Neural cell (in vitro differentiated cells): Measurements from ENCODE around the gene PLA2G2F. TPM values are rescaled to one million over a fixed set of nuclear protein-coding genes. Genes with fewer than 3 reads are reported as not detected.

Source experiments
- H2AFZ ChIP-seq: fragments of 200-600, 300-800 bp; sonication (generic), shearing (Covaris generic); 2 replicates; pipeline ENCODE4 v1.6.0; 2014; ENCODE audit warnings: low read depth, mild to moderate bottlenecking, antibody characterized with exemption, low read length, moderate library complexity
- H3F3A ChIP-seq: fragments of 200-600 bp; shearing (Covaris generic); 2 replicates; pipeline ENCODE4 v1.6.1; 2016; ENCODE audit warnings: mild to moderate bottlenecking, moderate library complexity, mixed read lengths, antibody characterized with exemption, low read length; ENCODE audit not compliant: insufficient read depth, poor library complexity, severe bottlenecking
- H3K27ac ChIP-seq: fragments of 200-600, 300-800 bp; sonication (generic), shearing (Covaris generic); 2 replicates; pipeline ENCODE4 v1.5.1; 2014; ENCODE audit warnings: mild to moderate bottlenecking, low read length, moderate library complexity
- H3K27me3 ChIP-seq: fragments of 300-800, 200-600 bp; sonication (generic), shearing (Covaris generic); 2 replicates; pipeline ENCODE4 v1.6.0; 2014; ENCODE audit warnings: mild to moderate bottlenecking, low read depth, low read length, moderate library complexity; ENCODE audit not compliant: insufficient read depth
- H3K36me3 ChIP-seq: fragments of 300-800, 200-600 bp; sonication (generic), shearing (Covaris generic); 2 replicates; pipeline ENCODE4 v1.5.1; 2014; ENCODE audit warnings: mild to moderate bottlenecking, antibody characterized with exemption, low read length, moderate library complexity; ENCODE audit not compliant: insufficient read depth
- H3K4me2 ChIP-seq: fragments of 300-800, 200-600 bp; sonication (generic), shearing (Covaris generic); 2 replicates; pipeline ENCODE4 v1.6.0; 2014; ENCODE audit warnings: mild to moderate bottlenecking, low read length
- H3K4me3 ChIP-seq: fragments of 300-800, 200-600 bp; sonication (generic), shearing (Covaris generic); 2 replicates; pipeline ENCODE4 v1.5.1; 2014; ENCODE audit warnings: mild to moderate bottlenecking, low read length, moderate library complexity
- H3K79me2 ChIP-seq: fragments of 200-600 bp; shearing (Covaris generic); replicated peaks from 2 replicates; pipeline ENCODE4 v1.6.0; 2014; ENCODE audit warnings: mild to moderate bottlenecking, low read length, moderate library complexity; ENCODE audit not compliant: insufficient read depth
- H3K9ac ChIP-seq: fragments of 300-800, 200-600 bp; sonication (generic), shearing (Covaris generic); 2 replicates; pipeline ENCODE4 v1.6.1; 2016; ENCODE audit warnings: mild to moderate bottlenecking, low read length, mixed read lengths
- H3K9me2 ChIP-seq: fragments of 200-600 bp; shearing (Covaris generic); 2 replicates; pipeline ENCODE4 v1.6.1; 2016; ENCODE audit warnings: mild to moderate bottlenecking, low read length, mixed read lengths; ENCODE audit not compliant: insufficient read depth
- H3K9me3 ChIP-seq: fragments of 200-600, 300-800 bp; sonication (generic), shearing (Covaris generic); 2 replicates; pipeline ENCODE4 v1.6.1; 2016; ENCODE audit warnings: mild to moderate bottlenecking, mixed run types, low read length, moderate library complexity, mixed read lengths
- H4K20me1 ChIP-seq: fragments of 200-600 bp; shearing (Covaris generic); 2 replicates; pipeline ENCODE4 v1.6.1; 2016; ENCODE audit warnings: mild to moderate bottlenecking, mixed run types; ENCODE audit not compliant: insufficient read depth
- CTCF ChIP-seq: fragments of 450-650 bp; IDR thresholded peaks from 2 replicates; pipeline ENCODE4 v1.5.1; 2014; ENCODE audit warnings: antibody characterized with exemption, mild to moderate bottlenecking, moderate library complexity; ENCODE audit not compliant: poor library complexity, severe bottlenecking
- EP300 ChIP-seq: fragments of 450-650 bp; conservative IDR thresholded peaks from 2 replicates; pipeline ENCODE4 v1.6.1; 2014; ENCODE audit warnings: antibody characterized with exemption, mild to moderate bottlenecking, moderate library complexity; ENCODE audit not compliant: poor library complexity, severe bottlenecking
- EZH2 ChIP-seq: fragments of 200-600, 300-800 bp; shearing (Covaris generic), sonication (generic); IDR thresholded peaks from 2 replicates; pipeline ENCODE4 v1.6.1; 2014; ENCODE audit warnings: antibody characterized with exemption, low read length, borderline replicate concordance, mild to moderate bottlenecking; ENCODE audit not compliant: insufficient read depth, poor library complexity, severe bottlenecking
- MXI1 ChIP-seq: fragments of 450-650 bp; conservative IDR thresholded peaks from 2 replicates; pipeline ENCODE4 v1.6.1; 2014; ENCODE audit warnings: antibody characterized with exemption, mild to moderate bottlenecking; ENCODE audit not compliant: poor library complexity, severe bottlenecking
- POLR2AphosphoS5 ChIP-seq: IDR thresholded peaks from 2 replicates; pipeline ENCODE4 v1.6.1; 2012
- RAD21 ChIP-seq: fragments of 450-650 bp; conservative IDR thresholded peaks from 2 replicates; pipeline ENCODE4 v1.6.1; 2014; ENCODE audit warnings: antibody characterized with exemption, mild to moderate bottlenecking, moderate library complexity
- REST ChIP-seq: IDR thresholded peaks from 2 replicates; pipeline ENCODE4 v1.6.1; 2012; ENCODE audit warnings: borderline replicate concordance
- SMC3 ChIP-seq: fragments of 450-650 bp; conservative IDR thresholded peaks from 2 replicates; pipeline ENCODE4 v1.6.1; 2014; ENCODE audit warnings: antibody characterized with exemption, mild to moderate bottlenecking, moderate library complexity; ENCODE audit not compliant: poor library complexity
- TAF1 ChIP-seq: IDR thresholded peaks from 2 replicates; pipeline ENCODE4 v1.6.1; 2012; ENCODE audit warnings: low read depth
- polyA plus RNA-seq: library from polyadenylated mRNA; depleted of rRNA; stranded (reverse); fragments of >200 nt; gene quantifications from 2 replicates; pipeline ENCODE4 v1.2.3, GENCODE V29; 2014

Gene PLA2G2F
- polyA plus RNA-seq, 1 donor from 2014 or later, result not detected

DNA sequence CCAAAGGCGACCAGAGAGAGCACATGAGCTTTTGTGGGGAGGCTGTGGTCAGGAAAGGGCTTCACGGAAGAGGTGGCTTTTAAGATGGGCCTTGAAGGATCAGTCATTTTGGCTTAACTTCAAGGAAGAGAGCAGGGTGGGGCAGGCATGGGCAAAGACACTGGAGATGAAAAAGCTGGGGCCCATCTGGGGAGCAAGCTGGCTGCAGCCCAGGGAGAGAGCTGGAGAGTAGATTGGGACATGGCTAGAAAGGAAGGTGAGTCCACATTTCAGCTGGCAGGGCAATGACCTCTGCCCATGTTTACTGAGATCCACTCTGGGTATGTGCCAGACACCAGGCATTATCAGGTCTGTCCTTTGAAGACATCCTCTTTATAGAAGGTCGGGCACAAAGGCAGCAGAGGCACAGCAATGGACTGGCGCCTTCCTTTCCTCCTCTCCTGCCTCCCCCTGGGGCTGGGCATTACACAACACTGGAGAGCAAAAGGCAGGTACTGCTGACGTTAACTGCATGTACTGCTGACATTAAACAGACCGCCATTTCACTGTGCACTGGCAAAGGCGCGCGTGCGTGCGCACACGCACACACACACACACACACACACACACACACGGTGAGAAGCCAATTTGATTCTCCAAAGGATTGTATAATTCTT is 44.6 kb downstream of the PLA2G2F start:
- Histone ChIP-seq H4K20me1 (no peaks in the 10 kb centered on the region), H3K36me3 (no peaks in the 10 kb centered on the region), H3K4me3 (no peak overlapping the region), H3K9me3 (no peaks in the 10 kb centered on the region), H2AFZ (no peak overlapping the region), H3K9me2 (no peaks in the 10 kb centered on the region), H3F3A (no peaks in the 10 kb centered on the region), H3K27me3 (no peaks in the 10 kb centered on the region), H3K9ac (no peak overlapping the region), H3K79me2 (no peaks in the 10 kb centered on the region), H3K27ac (no peak overlapping the region), H3K4me2 (no peak overlapping the region)
- TF ChIP-seq MXI1 (no peak), SMC3 (no peak), TAF1 (no peak), POLR2AphosphoS5 (no peak), EP300 (no peak), REST (no peak), RAD21 (no peak), EZH2 (no peak), CTCF (no peak)

DNA sequence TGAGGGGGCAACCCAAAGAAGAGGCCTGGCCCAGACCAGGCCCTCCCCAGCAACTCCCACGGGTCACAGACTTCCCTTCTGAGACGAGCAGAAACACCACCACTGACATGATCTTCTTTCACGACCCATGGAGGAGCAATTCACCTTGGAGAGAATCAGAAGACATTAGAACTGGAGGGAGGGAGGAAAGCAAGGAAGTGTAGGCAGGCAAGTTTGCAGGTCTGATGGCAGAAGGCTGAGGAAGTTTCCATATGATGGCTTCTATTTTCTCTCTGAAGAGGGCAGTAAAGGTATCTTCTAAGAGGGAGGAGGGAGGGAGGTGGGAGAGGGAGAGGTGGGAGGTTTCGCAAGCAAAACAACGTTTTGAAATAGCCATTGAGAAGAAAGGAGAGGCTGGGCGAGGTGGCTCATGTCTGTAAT is 45.4 kb downstream of the PLA2G2F start:
- no peak overlapping the region for H3K27ac ChIP-seq
- H3K4me3 ChIP-seq, result no peak overlapping the region
- H4K20me1 ChIP-seq, result no peaks in the 10 kb centered on the region
- H3K9ac ChIP-seq, result no peak overlapping the region
- H3K79me2 ChIP-seq, result no peaks in the 10 kb centered on the region
- no peak overlapping the region for H3K4me2 ChIP-seq
- no peaks in the 10 kb centered on the region for H3K36me3 ChIP-seq
- no peak overlapping the region for H2AFZ ChIP-seq
- H3K9me2 ChIP-seq, result no peaks in the 10 kb centered on the region
- no peaks in the 10 kb centered on the region for H3K9me3 ChIP-seq
- TF ChIP-seq POLR2AphosphoS5, result no peak
- TF ChIP-seq EZH2, result no peak
- no peak for TF ChIP-seq CTCF
- no peak for TF ChIP-seq EP300
- TF ChIP-seq MXI1, result no peak
- TF ChIP-seq SMC3, result no peak
- TF ChIP-seq REST, result no peak
- TF ChIP-seq RAD21, result no peak
- no peak for TF ChIP-seq TAF1
- H3K27me3 ChIP-seq, result no peaks in the 10 kb centered on the region
- no peaks in the 10 kb centered on the region for H3F3A ChIP-seq
